B cell (primary cell): ENCODE measurements around the gene WDR41. TPM values are rescaled to one million over a fixed set of nuclear protein-coding genes. Genes with fewer than 3 reads are reported as not detected.

Experiments used
- ATAC-seq: fragments of 200-7000 bp; cut with Tn5 transposase; one replicate; pipeline ENCODE4 v1.10.0; 2021; ENCODE audit warnings: low read depth, mild to moderate bottlenecking, moderate number of reproducible peaks, moderate library complexity
- CTCF ChIA-PET: fragments of 350-600 bp; sonication (Branson Sonifier 250); formaldehyde crosslinking; loops from one replicate; lab custom pipeline; 2021; ENCODE audit warnings: antibody characterized with exemption, inconsistent platforms; lab: Charles Lee
- POLR2A ChIA-PET: fragments of 350-600 bp; sonication (Branson Sonifier 250); formaldehyde crosslinking; loops from one replicate; lab custom pipeline; 2021; ENCODE audit warnings: antibody characterized with exemption; lab: Charles Lee
- DNase-seq: peaks from one replicate; pipeline ENCODE4 v3.0.0; 2013
- H2AFZ ChIP-seq: 2 replicates; pipeline ENCODE4 v1.6.1; 2012; ENCODE audit warnings: mild to moderate bottlenecking, low read depth, low read length; ENCODE audit not compliant: insufficient read depth, poor library complexity, severe bottlenecking
- H3K27ac ChIP-seq, 2 donors: 1 replicate in 1 of 2; 2 replicates in 1 of 2; pipeline ENCODE4 v1.5.1; 2012 to 2013; ENCODE audit warnings: low read length in 2 of 2, mild to moderate bottlenecking in 2 of 2, moderate library complexity in 1 of 2
- H3K27me3 ChIP-seq, 4 experiments: fragments of 200-600 bp in 1 of 4; sonication (generic) in 1 of 4; replicated peaks in 1 of 4; 1 replicate in 2 of 4; 2 replicates in 2 of 4; pipeline versions ENCODE4 v1.6.1 to v1.7.0; 2013 to 2016; ENCODE audit warnings: low read length in 3 of 4, mild to moderate bottlenecking in 2 of 4, mixed read lengths in 1 of 4, moderate library complexity in 1 of 4; ENCODE audit not compliant: insufficient read depth in 4 of 4, control insufficient read depth in 3 of 4; ENCODE audit errors: control extremely low read depth in 1 of 4
- H3K36me3 ChIP-seq, 2 experiments: replicated peaks in 1 of 2; 1 replicate in 1 of 2; 2 replicates in 1 of 2; pipeline versions ENCODE4 v1.6.1 to v1.7.1; 2013; ENCODE audit warnings: low read length in 1 of 2; ENCODE audit not compliant: insufficient read depth in 2 of 2, control insufficient read depth in 1 of 2; ENCODE audit errors: control extremely low read depth in 1 of 2, extremely low read depth in 1 of 2
- H3K4me1 ChIP-seq, 2 donors: fragments of 200-600 bp in 1 of 2; sonication (generic) in 1 of 2; 1 replicate in 1 of 2; 2 replicates in 1 of 2; pipeline versions ENCODE4 v1.5.1 to v1.6.1; 2013 to 2017; ENCODE audit warnings: low read length in 2 of 2; ENCODE audit not compliant: control insufficient read depth in 2 of 2, insufficient read depth in 2 of 2
- H3K4me2 ChIP-seq: replicated peaks from 2 replicates; pipeline ENCODE3; 2012; ENCODE audit warnings: mild to moderate bottlenecking, low read depth, low read length; ENCODE audit not compliant: poor library complexity, severe bottlenecking
- H3K4me3 ChIP-seq, 5 experiments: fragments of 200-600 bp in 1 of 5; sonication (generic) in 1 of 5; 1 replicate in 3 of 5; 2 replicates in 2 of 5; pipeline versions ENCODE4 v1.5.1 to v1.7.0; 2011 to 2016; ENCODE audit warnings: low read length in 4 of 5, mild to moderate bottlenecking in 4 of 5, low read depth in 2 of 5, control low read depth in 1 of 5, moderate library complexity in 1 of 5; ENCODE audit not compliant: insufficient read depth in 1 of 5; ENCODE audit errors: control extremely low read depth in 1 of 5, extremely low read depth in 1 of 5
- H3K79me2 ChIP-seq: fragments of 200-600 bp; sonication (generic); one replicate; pipeline ENCODE4 v1.6.0; 2016; ENCODE audit warnings: low read length; ENCODE audit not compliant: control insufficient read depth, insufficient read depth
- H3K9ac ChIP-seq: fragments of 200-600 bp; sonication (generic); 2 replicates; pipeline ENCODE4 v1.6.1; 2017; ENCODE audit warnings: mild to moderate bottlenecking, low read length, moderate library complexity
- H3K9me3 ChIP-seq, 3 donors: one replicate each; pipeline versions ENCODE4 v1.6.1 to v1.7.1; 2013; ENCODE audit warnings: low read length in 2 of 3; ENCODE audit not compliant: control insufficient read depth in 2 of 3, insufficient read depth in 1 of 3; ENCODE audit errors: control extremely low read depth in 1 of 3
- H4K20me1 ChIP-seq: 2 replicates; pipeline ENCODE4 v1.6.0; 2012; ENCODE audit warnings: mild to moderate bottlenecking, low read length; ENCODE audit not compliant: insufficient read depth, control insufficient read depth, poor library complexity, severe bottlenecking
- H3K27ac Mint-ChIP-seq: one replicate; pipeline ENCODE4 v1.8.0; 2021; ENCODE audit warnings: mixed read lengths
- H3K27me3 Mint-ChIP-seq: one replicate; pipeline ENCODE4 v1.8.0; 2021; ENCODE audit warnings: mixed read lengths
- H3K4me1 Mint-ChIP-seq: one replicate; pipeline ENCODE4 v1.8.0; 2021; ENCODE audit warnings: mixed read lengths
- H3K4me3 Mint-ChIP-seq: one replicate; pipeline ENCODE4 v1.8.0; 2021; ENCODE audit warnings: mixed read lengths
- H3K9me3 Mint-ChIP-seq: one replicate; pipeline ENCODE4 v1.8.0; 2022; ENCODE audit warnings: mixed read lengths; ENCODE audit not compliant: insufficient read depth
- CTCF ChIP-seq: fragments of 200-600 bp; IDR thresholded peaks from one replicate; pipeline ENCODE4 v1.8.0; 2022; ENCODE audit warnings: antibody characterized with exemption, mild to moderate bottlenecking
- EZH2 ChIP-seq: IDR thresholded peaks from 2 replicates; pipeline ENCODE4 v1.6.1; 2012; ENCODE audit warnings: borderline replicate concordance, low read depth, mild to moderate bottlenecking, moderate library complexity, low read length; ENCODE audit not compliant: insufficient read depth, poor library complexity, severe bottlenecking
- WGBS: methylation state at CpG from one replicate; pipeline ENCODE4 v1.1.5; 2013; ENCODE audit warnings: missing lambda C conversion rate; ENCODE audit not compliant: insufficient coverage; 5-methylcytosine and 5-hydroxymethylcytosine counted together
- intact Hi-C: fragments of 100-400 bp; cut with micrococcal nuclease; formaldehyde crosslinking; loops from one replicate; pipeline ENCODE4 v1.10.0; 2022
- polyA plus RNA-seq: library from polyadenylated mRNA; depleted of rRNA; stranded (reverse); fragments of >200 nt; gene quantifications from 2 replicates; pipeline ENCODE4 v1.2.3, GENCODE V29; 2012
- total RNA-seq, 2 donors: library from RNA; stranded (reverse); fragments of 120-200 nt in 1 of 2; gene quantifications; 1 replicate in 1 of 2; 2 replicates in 1 of 2; pipeline versions ENCODE4 v1.2.3 to v1.2.4, GENCODE V29; 2013 to 2022

The WDR41 gene
- total and polyA plus RNA-seq, 2 donors (not counting 1 experiment from before 2014, with no cell fraction given): 9.0 to 30.6 TPM

- ChIA-PET POLR2A (no interaction called here), CTCF (no interaction called here)
- no peaks in the 10 kb centered on the region for H3K27me3 Mint-ChIP-seq
- WGBS: 99% methylated on average over 11 of the region's 13 CpGs
- Histone ChIP-seq H3K4me3 (no peak overlapping the region), H3K79me2 (no peaks in the 10 kb centered on the region), H3K27ac (no peak overlapping the region), H3K4me2 (no peak overlapping the region), H3K9me3 (no peaks in the 10 kb centered on the region), H3K27me3 (no peaks in the 10 kb centered on the region), H2AFZ (no peak overlapping the region), H3K4me1 (no peaks in the 10 kb centered on the region), H3K9ac (no peak overlapping the region), H3K36me3 (no peaks in the 10 kb centered on the region), H4K20me1 (no peaks in the 10 kb centered on the region)
- intact Hi-C loops: no loop called here
- H3K27ac Mint-ChIP-seq: no peak overlapping the region
- no peak for ATAC-seq
- no peaks in the 10 kb centered on the region for H3K9me3 Mint-ChIP-seq
- no peak overlapping the region for H3K4me3 Mint-ChIP-seq
- TF ChIP-seq EZH2 (no peak), CTCF (no peak)
- H3K4me1 Mint-ChIP-seq: no peaks in the 10 kb centered on the region
- no peak for DNase-seq
These were observed 93.7 kb downstream of the WDR41 start for GRCh38 chr5:77398458-77398857.

- Histone ChIP-seq H3K9me3 (no peaks in the 10 kb centered on the region), H3K79me2 (no peaks in the 10 kb centered on the region), H3K4me3 (no peak overlapping the region), H3K27ac (no peak overlapping the region), H3K9ac (no peak overlapping the region), H4K20me1 (no peaks in the 10 kb centered on the region), H3K4me2 (no peak overlapping the region), H3K27me3 (no peaks in the 10 kb centered on the region), H3K36me3 (no peaks in the 10 kb centered on the region), H2AFZ (no peak overlapping the region), H3K4me1 (no peaks in the 10 kb centered on the region)
- no peak for ATAC-seq
- TF ChIP-seq CTCF (no peak), EZH2 (no peak)
- 90% methylated on average over 2 of the region's 5 CpGs for WGBS
- DNase-seq: no peak
- POLR2A ChIA-PET: no interaction called here
- H3K9me3 Mint-ChIP-seq: no peaks in the 10 kb centered on the region
- H3K4me1 Mint-ChIP-seq: no peaks in the 10 kb centered on the region
- no peak overlapping the region for H3K27ac Mint-ChIP-seq
- CTCF ChIA-PET: no interaction called here
- intact Hi-C loops: no loop called here
- no peaks in the 10 kb centered on the region for H3K27me3 Mint-ChIP-seq
- H3K4me3 Mint-ChIP-seq: no peak overlapping the region
These were observed 94.3 kb downstream of the WDR41 start for GRCh38 chr5:77397686-77398292.
